Measurements from ENCODE around the gene RGS17.
"Not testable (repeated sequence)": the region's sequence is repeated elsewhere in the genome, so short reads cannot be mapped to it uniquely, and the experiment has no call there.

RGS17 gene

GRCh38 chr6:152984513-152984872 is 146.6 kb downstream of the RGS17 start:
- DNase-seq (ENCODE audit: low spot score), result no peak

DNA sequence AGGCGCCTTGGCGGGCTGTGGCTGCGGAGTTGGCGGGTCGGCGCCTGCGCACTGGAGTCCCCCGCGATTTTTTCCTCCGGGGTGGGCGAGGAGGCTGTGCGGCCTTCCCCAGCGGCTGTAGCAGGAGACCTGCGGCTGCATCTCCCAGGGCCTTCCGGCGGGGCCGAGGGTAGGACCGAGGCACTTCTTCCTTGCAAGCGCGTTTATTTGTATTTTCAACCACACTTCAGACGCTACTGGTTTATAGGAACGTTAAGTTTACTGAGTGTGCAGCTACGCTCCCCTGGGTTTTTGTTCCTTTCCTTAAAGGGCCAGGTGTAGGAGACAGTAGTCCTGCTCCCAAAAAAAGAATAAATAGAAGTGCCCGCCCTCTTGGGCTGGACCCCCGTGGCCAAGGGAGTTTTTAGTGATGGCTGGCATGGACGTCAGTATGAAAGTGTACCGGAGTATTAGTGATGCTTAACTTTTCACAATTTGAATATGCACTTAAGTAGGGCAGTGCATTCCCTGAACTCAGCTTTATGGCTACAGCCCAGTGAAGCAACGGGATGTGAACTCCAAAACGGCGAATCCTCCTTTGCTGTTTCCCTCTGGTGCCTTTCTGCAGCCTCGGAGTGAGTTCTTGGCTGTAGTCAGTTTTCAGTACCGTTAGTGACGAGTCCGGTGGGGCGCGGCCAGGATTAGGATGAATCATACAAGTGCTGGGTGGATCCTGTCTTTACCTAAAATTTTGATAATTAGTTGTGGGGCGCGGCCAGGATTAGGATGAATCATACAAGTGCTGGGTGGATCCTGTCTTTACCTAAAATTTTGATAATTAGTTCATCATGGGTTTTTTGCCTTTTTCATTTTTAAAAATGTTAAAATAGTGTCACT is 147.2 kb downstream of the RGS17 start:
- peak; percentile 95 for DNase-seq (ENCODE audit: low spot score)

DNA sequence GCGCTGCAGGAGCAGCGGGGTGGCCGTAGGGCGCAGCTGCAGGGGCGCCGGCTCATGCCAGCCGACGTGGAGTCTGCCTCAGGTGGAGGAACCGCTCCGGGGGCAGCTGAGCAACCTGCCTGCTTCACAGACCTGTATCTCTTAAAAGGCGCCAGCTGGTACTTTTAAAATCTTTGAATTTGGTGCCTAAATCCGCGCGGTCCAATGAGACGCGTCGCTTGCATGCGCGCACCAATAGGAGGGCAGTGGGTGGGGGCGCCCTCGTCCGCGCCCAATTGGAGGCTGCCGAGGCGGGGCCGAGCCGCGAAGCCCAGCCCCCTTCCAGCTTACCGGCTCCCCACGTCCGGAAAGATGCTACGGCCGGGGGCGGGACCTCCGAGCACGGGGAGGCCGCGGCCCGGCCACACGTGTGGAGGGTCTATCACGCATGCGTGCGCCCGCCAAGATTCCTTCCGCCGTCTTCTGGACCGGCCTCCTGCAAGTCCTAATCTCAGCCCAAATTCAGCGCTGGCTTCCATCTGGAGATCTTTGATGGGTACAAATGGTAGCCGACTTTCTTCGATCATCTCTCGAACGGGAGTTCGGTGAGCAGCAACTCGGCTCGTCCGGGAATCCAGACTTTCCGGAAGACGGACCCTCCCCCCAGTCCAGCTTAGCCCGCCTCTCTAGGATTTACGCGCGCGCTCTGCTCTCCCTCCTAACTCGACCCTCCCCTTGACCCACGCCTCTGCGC is 148.0 kb downstream of the RGS17 start, which contains the start of gene FBXO5:
FBXO5 (minus strand) TSS at position 138 of the 733 bp plus-strand sequence; CDS start at position 56, 82 bp downstream.
- peak; percentile 97 for DNase-seq (ENCODE audit: low spot score)

DNA sequence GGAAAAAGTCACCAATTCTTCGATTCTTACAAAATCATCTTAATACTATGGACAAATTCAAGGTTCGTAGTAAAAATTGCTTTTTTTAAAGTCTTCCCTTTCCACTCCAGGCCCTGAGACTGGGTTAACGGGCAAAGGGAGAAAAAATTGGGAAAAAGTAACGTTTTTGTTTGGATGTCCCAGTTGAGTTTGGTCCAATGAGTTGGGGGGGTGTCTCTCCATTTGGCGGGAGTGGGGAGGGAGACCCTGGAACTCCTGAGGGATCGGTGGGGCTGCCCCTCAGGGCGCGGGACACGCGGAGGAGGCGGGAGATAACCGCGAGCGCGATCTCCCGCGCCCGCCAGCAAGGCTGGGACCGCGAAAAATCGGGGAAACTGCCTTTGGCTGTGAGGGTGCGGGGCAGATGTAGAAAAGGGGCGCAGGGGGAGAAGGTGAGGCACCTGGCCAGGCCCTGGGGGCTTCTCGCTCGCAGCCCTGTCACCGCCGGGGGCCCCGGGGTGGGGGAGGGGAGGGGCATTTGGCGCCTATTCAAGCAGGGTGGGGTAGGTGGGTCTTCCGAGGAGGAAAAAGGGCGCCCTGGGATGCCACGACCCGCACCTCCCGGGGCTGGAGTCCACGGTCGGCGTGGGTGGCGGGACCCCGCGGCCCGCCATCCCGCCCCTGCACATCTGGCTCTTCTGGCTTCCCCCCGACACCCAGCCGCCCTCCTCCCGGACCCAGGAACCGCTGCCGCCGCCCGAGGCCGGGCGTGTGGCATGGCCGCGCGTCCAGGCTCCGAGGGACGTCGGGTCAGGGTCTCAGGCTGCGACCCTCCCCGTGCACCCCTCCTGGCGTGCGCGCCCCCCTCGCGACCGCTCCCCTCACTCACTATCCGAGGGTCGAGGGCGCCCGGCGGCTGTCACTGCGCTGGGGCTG is 148.8 kb downstream of the RGS17 start:
- no peak for DNase-seq (ENCODE audit: low spot score)

DNA sequence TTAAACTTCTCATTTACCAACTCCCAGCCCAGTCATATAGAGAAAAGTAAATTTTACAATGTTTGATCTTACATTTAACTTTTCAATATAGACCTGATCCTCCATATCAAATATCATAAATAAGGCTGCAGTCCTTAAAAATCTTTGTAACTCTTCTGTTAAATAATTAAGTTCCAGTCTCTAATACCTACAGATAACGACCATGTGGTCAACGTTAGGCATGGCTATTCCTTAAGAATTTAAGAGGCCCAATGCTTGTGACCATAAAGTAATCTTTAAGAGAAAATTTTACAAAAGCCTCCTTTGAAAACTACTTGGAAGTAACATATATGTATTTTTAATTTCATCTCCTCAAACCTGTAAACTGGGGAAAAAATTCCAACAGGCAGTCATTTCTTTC is 149.9 kb downstream of the RGS17 start:
- no peak for DNase-seq (ENCODE audit: low spot score)

GRCh38 chr6:152980656-152981055 is 150.4 kb downstream of the RGS17 start:
- no peak for DNase-seq (ENCODE audit: low spot score)

GRCh38 chr6:152979116-152979515 is 152.0 kb downstream of the RGS17 start:
- no peak for DNase-seq (ENCODE audit: low spot score)

GRCh38 chr6:152978058-152978457 is 153.0 kb downstream of the RGS17 start:
- DNase-seq (ENCODE audit: low spot score), result no peak

DNA sequence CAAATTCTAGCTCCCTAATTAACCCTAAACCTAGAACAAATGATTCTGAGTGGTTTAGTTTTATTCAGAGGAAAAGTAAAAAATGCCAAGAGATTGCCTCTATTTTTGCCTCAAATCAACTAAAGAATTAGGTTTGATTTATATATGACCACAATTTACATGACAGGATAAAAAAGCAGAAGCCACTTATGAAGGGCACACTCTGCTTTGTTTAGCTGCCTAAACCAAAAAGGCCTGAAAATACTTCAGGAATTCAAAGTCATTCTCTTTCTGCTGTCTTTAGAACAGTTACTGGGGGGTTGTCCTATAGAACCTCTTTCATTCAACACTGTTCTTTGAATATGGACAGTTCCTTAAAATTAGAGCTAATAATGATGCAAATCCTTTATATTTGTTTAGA is 153.5 kb downstream of the RGS17 start:
- no peak for DNase-seq (ENCODE audit: low spot score)

DNA sequence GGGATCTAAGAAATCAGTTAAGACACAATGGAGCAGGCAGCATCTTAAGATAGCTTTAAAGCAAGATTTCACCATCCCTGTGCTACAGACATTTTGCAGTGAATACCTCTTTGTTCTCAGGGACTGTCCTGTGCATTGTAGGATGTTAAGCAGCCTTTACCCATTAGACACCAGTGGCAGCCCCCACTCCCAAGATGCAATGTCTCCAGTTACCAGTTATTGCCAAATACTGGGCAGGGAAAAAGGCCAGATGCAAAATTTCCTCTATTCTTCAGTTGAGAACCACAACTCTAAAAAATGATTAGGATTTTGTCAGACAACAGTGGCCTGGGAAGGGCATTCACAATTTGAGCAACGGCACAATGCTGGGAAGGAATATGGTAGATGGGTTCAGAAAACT is 154.3 kb downstream of the RGS17 start:
- no peak for DNase-seq (ENCODE audit: low spot score)

DNA sequence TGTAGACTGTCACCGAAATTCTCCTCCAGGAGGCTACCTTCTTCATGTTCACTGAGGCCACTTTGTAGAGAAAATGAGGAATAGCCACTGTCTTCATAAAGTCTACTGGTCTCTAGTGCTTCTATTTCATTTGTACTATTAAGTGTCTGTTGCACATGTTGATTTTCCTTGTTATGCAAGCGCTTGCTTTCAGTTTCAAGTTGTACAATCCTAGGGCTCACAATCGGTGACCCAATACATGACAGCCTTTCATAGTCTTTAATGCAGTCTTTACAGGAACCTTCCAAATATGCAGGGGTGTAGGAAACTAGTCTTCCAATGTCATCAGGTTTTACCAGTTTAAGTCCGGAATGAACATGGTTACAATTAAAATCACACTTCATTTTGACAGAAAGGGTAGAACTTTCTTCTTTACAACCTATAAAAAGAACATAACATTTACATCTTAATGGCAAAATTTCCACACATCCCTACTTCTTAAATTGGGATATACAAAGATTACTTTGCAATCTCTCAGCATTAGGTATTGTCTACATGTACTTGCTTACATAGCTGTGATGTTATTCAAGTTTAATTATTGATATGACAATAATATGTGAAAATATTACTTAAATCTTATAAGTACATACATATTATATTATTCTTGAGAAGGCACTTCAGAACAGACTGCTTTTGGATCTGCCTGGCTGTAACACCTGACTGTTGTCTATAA is 155.7 kb downstream of the RGS17 start:
- no peak for DNase-seq (ENCODE audit: low spot score)

DNA sequence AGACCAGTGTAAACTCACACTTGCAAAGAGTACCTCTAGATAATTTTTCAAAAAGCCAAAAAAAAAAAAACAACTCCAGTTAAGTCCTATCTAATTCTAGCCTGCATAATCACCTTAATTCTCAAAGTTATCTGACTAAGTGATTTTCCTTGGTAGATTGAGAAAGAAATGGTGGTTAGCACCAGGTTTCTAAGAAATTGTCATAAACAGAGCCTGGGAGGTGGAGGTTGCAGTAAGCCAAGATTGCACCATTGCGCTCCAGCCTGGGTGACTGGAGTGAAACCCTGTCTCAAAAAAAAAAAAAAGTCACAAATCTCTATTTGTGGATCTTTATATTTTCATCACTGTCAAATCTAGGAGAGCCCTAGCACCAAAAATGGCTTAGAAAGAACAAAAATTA is 157.2 kb downstream of the RGS17 start:
- DNase-seq (ENCODE audit: low spot score), result no peak

DNA sequence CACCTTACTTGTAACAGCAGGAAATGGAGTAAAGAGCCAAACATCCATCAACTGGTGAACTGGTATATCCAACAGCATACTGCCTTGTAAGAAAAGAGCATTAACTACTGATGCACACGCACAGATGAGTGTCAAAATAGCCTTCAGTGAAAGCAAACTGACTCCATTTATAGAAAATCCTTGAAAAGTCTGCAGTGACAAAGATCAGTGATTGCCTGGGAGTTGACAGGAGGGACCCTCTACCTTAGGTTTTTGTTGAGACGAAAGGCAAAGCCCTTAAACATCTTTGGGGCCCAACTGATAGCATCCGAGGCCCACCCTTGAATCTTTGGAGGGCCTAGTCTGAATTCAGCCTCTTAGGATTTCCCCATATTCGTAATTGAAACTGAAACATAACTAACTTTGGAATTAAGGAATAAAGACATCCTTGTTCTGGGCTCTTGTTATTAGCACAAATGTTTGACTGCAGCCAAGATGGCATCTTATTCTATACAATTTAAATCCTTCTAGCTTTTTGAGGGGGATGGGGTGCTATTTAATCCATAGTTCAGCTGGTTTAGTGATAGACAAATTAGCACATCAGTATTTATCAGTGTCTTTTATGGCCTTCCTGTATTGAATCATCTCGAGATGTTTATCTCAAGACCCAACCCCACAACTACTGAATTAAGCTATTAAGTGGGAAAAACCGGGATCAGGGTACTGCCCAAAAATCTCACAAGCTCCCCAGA is 161.2 kb downstream of the RGS17 start:
- DNase-seq (ENCODE audit: low spot score), result no peak

GRCh38 chr6:152966168-152966894 is 164.8 kb downstream of the RGS17 start:
- not testable (repeated sequence) for DNase-seq (ENCODE audit: low spot score)

DNA sequence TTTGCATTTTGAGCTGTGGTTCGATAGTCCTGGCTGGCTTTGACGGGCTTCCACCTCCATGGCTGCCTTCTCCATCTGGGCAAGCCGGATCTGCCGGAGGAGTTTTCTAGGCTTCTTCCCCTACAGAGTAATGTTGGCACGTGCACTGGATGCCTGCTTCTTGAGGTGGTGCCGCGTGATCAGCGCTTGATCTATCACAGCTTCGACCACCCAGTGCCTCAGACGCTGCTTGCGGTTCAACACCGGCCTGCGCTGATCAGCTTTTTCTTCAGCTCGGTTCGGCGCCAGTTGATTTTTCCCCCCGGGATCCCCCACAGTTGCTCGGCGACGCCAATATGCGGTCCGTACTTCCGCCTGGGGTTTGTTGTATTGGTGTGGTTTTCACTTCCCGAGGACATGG is 171.7 kb downstream of the RGS17 start:
- DNase-seq (ENCODE audit: low spot score), result no peak

GRCh38 chr6:152957796-152958195 is 173.3 kb downstream of the RGS17 start:
- DNase-seq (ENCODE audit: low spot score), result no peak
